K562 (cell line): ENCODE measurements around the gene CERCAM. TPM values are rescaled to one million over a fixed set of nuclear protein-coding genes. Genes with fewer than 3 reads are reported as not detected.

Experiments used
- ATAC-seq: fragments of 200-7000 bp; cut with Tn5 transposase; 3 replicates; pipeline ENCODE4 v1.9.1; 2020; ENCODE audit warnings: moderate library complexity
- BruUV-seq: library from RNA; stranded (reverse); fragments of 400-500 nt; replicated peaks from 2 replicates; lab custom pipeline; 2021; lab: Mats Ljungman, UMichigan
- CTCF ChIA-PET: fragments of 300-600 bp; formaldehyde crosslinking; extraction: SDS; loops from one replicate; lab custom pipeline; 2021; ENCODE audit warnings: low intra/inter-chr PET ratio; lab: Yijun Ruan, JAX
- POLR2A ChIA-PET: fragments of 300-600, 350-650 bp; sonication (Branson Sonifier 250); formaldehyde crosslinking; extraction: SDS; loops from one replicate; lab custom pipeline; 2021; ENCODE audit warnings: antibody characterized with exemption, inconsistent platforms; lab: Yijun Ruan, JAX
- DNase-seq, 4 experiments: peaks; one replicate each; pipeline versions ENCODE4 v3.0.0 to v3.0.0-alpha.2; 2011 to 2018; ENCODE audit warnings: low spot score in 3 of 4, mixed read lengths in 3 of 4; ENCODE audit errors: extremely low read depth in 1 of 4
- FAIRE-seq: peaks from 2 replicates; lab custom pipeline; 2011; peaks lifted over from hg19 to GRCh38; lab: Jason Lieb, UNC
- H2AFZ ChIP-seq: 2 replicates; pipeline ENCODE4 v1.6.0; 2011; ENCODE audit warnings: low read depth, low read length, control low read depth, inconsistent platforms
- H3K27ac ChIP-seq: fragments of 200-600 bp; 3 replicates; pipeline ENCODE4 v1.8.0; 2011; ENCODE audit warnings: low read depth, mild to moderate bottlenecking, control low read depth, inconsistent platforms, low read length, moderate library complexity, mixed read lengths; ENCODE audit errors: extremely low read depth
- H3K27me3 ChIP-seq, 2 experiments: fragments of 300-600 bp in 1 of 2; 2 replicates in 1 of 2; 3 replicates in 1 of 2; pipeline versions ENCODE4 v1.6.0 to v1.8.0; 2011; ENCODE audit warnings: inconsistent platforms in 2 of 2, low read length in 2 of 2, mild to moderate bottlenecking in 1 of 2, mixed read lengths in 1 of 2, moderate library complexity in 1 of 2; ENCODE audit not compliant: control insufficient read depth in 2 of 2, insufficient read depth in 2 of 2
- H3K36me3 ChIP-seq: fragments of 300-600 bp; 3 replicates; pipeline ENCODE4 v1.8.0; 2011; ENCODE audit warnings: mild to moderate bottlenecking, low read length, inconsistent platforms; ENCODE audit not compliant: control insufficient read depth, insufficient read depth
- H3K4me1 ChIP-seq, 2 experiments: fragments of 200-600 bp in 1 of 2; replicated peaks in 1 of 2; 2 replicates in 1 of 2; 3 replicates in 1 of 2; pipeline versions ENCODE4 v1.5.1 to v1.8.0; 2011; ENCODE audit warnings: inconsistent platforms in 2 of 2, low read length in 2 of 2, mild to moderate bottlenecking in 1 of 2, mixed read lengths in 1 of 2, moderate library complexity in 1 of 2; ENCODE audit not compliant: control insufficient read depth in 2 of 2, insufficient read depth in 2 of 2
- H3K4me2 ChIP-seq: 2 replicates; pipeline ENCODE4 v1.6.1; 2011; ENCODE audit warnings: low read length, control low read depth, inconsistent platforms, mixed read lengths; ENCODE audit not compliant: insufficient read depth
- H3K4me3 ChIP-seq: fragments of 200-600 bp; sonication (generic), shearing (Covaris generic); 2 replicates; pipeline ENCODE4 v1.5.1; 2016; ENCODE audit warnings: control low read depth, inconsistent platforms
- H3K79me2 ChIP-seq: fragments of 200-600 bp; 3 replicates; pipeline ENCODE4 v1.8.0; 2011; ENCODE audit warnings: low read length, inconsistent platforms; ENCODE audit not compliant: control insufficient read depth, insufficient read depth
- H3K9ac ChIP-seq, 2 experiments: 2 replicates each; pipeline versions ENCODE4 v1.6.0 to v1.6.1; 2011; ENCODE audit warnings: low read depth in 2 of 2, low read length in 2 of 2, control low read depth in 1 of 2, inconsistent platforms in 1 of 2, mild to moderate bottlenecking in 1 of 2, mixed read lengths in 1 of 2; ENCODE audit not compliant: insufficient read depth in 1 of 2
- H3K9me1 ChIP-seq: one replicate; pipeline ENCODE4 v1.6.0; 2011; ENCODE audit warnings: inconsistent platforms, mild to moderate bottlenecking, low read length, moderate library complexity; ENCODE audit not compliant: control insufficient read depth, insufficient read depth
- H3K9me3 ChIP-seq: replicated peaks from 2 replicates; pipeline ENCODE4 v1.5.1; 2011; ENCODE audit warnings: low read depth, low read length, inconsistent platforms; ENCODE audit not compliant: control insufficient read depth, insufficient read depth
- H4K20me1 ChIP-seq: replicated peaks from 2 replicates; pipeline ENCODE4 v1.6.1; 2011; ENCODE audit warnings: low read length, inconsistent platforms, mixed read lengths; ENCODE audit not compliant: control insufficient read depth, insufficient read depth
- BHLHE40 ChIP-seq: IDR thresholded peaks from 2 replicates; pipeline ENCODE4 v1.6.1; 2011; ENCODE audit warnings: low read length, improper control_type of control experiment
- NFIC ChIP-seq: fragments of 450-650 bp; IDR thresholded peaks from 2 replicates; pipeline ENCODE4 v1.6.1; 2017; ENCODE audit warnings: mild to moderate bottlenecking, inconsistent platforms
- NR2C2 ChIP-seq, 2 experiments: fragments of 200-800 bp in 1 of 2; sonication (Bioruptor generic) in 1 of 2; sonication (generic) in 1 of 2; formaldehyde crosslinking in 1 of 2; IDR thresholded peaks; 2 replicates each; pipeline versions ENCODE4 v1.6.1 to v1.8.0; 2016 to 2022; ENCODE audit warnings: mild to moderate bottlenecking in 1 of 2, missing compliant biosample characterization in 1 of 2, missing genetic modification characterization in 1 of 2, missing genetic modification reagents in 1 of 2
- RBM34 ChIP-seq: fragments of 200-400 bp; formaldehyde crosslinking; IDR thresholded peaks from 2 replicates; pipeline ENCODE4 v1.6.1; 2018; ENCODE audit warnings: low read length, borderline replicate concordance; ENCODE audit not compliant: insufficient read depth
- TOE1 ChIP-seq, 2 experiments: fragments of 450-650 bp in 1 of 2; sonication (generic) in 1 of 2; formaldehyde crosslinking in 1 of 2; IDR thresholded peaks; 2 replicates each; pipeline versions ENCODE4 v1.7.1 to v1.8.0; 2016 to 2022; ENCODE audit warnings: borderline replicate concordance in 2 of 2, mild to moderate bottlenecking in 2 of 2, antibody characterized with exemption in 1 of 2, inconsistent platforms in 1 of 2, low read depth in 1 of 2, missing genetic modification reagents in 1 of 2, moderate library complexity in 1 of 2
- TSHZ1 ChIP-seq: fragments of 250-450 bp; sonication (Bioruptor Pico); IDR thresholded peaks from 2 replicates; pipeline ENCODE4 v1.4.0; 2020; ENCODE audit warnings: mild to moderate bottlenecking, moderate library complexity
- ZFP91 ChIP-seq: sonication (generic); formaldehyde crosslinking; IDR thresholded peaks from 2 replicates; pipeline ENCODE4 v1.8.0; 2022; ENCODE audit warnings: mild to moderate bottlenecking, missing genetic modification reagents
- WGBS: fragments of 100-300 bp; shearing (Covaris generic); methylation state at CpG from one replicate; pipeline ENCODE4 v1.1.6; 2016; ENCODE audit warnings: low coverage, mixed read lengths; ENCODE audit not compliant: insufficient coverage; ENCODE audit errors: missing lambda C conversion rate; 5-methylcytosine and 5-hydroxymethylcytosine counted together
- in situ Hi-C: fragments of 300-500 bp; cut with MboI; formaldehyde crosslinking; loops from 4 replicates; pipeline ENCODE4 v1.15.0; 2018; ENCODE audit warnings: inconsistent platforms, mixed read lengths
- intact Hi-C: fragments of 100-400 bp; cut with micrococcal nuclease; formaldehyde crosslinking; loops from 2 replicates; pipeline ENCODE4 v1.14.2; 2022
- polyA plus RNA-seq, 8 experiments: library from polyadenylated mRNA; depleted of rRNA in 4 of 8; stranded (reverse) in 5 of 8; unstranded in 3 of 8; fragments of >200 nt; fragmentation: Nextera tagmentation in 2 of 8; fragmentation: Illumina TruSeq in 1 of 8; extraction: Ambion mirVana in 2 of 8; extraction: Trizol in 1 of 8; gene quantifications; 2 replicates each; pipeline versions ENCODE4 v1.2.1 to v1.2.3, GENCODE V29; 2011 to 2014; ENCODE audit warnings: inconsistent platforms in 1 of 8, missing spikeins in 1 of 8
- total RNA-seq, 7 experiments: library from RNA; depleted of rRNA in 6 of 7; stranded (reverse); fragments of >200 nt in 6 of 7; fragmentation: Illumina TruSeq in 2 of 7; extraction: Trizol in 2 of 7; gene quantifications; 2 replicates each; pipeline versions ENCODE4 v1.2.1 to v1.2.3, GENCODE V29; 2011 to 2021; ENCODE audit warnings: low replicate concordance in 1 of 7

The CERCAM gene
- total and polyA plus RNA-seq, 9 of the 15 experiments (the other 6 are each of a cell fraction or from before 2014, with no cell fraction given): 0.75 to 24.0 (median 18.0) TPM

GRCh38 chr9:128419061-128419925, 1.4 kb upstream of the CERCAM start:
- 32% methylated on average over 23 of the region's 28 CpGs for WGBS
- POLR2A ChIA-PET: interaction anchor here (0.6 to 2.0 kb wide), 5 partner anchors 9 to 524 kb away, joined by 3 to 12 read pairs (median 3); no protein-coding TSS in a partner anchor
- no TSS peak for BruUV-seq
- Histone ChIP-seq H3K36me3 (0 out of 3 replicates have a peak, but pooled peaks cover 6% of the 10 kb centered on the region), H2AFZ (peak overlapping the region; percentile 99), H3K4me3 (peak overlapping the region; percentile 94; the same call in 1 of the 2 replicates), H3K4me2 (peak overlapping the region; percentile 81; the same call in 1 of the 2 replicates), H3K27me3 (no peaks in the 10 kb centered on the region), H4K20me1 (no peaks in the 10 kb centered on the region), H3K27ac (no peak overlapping the region), H3K9ac (peak overlapping the region; percentile 59 to 98), H3K9me3 (no peaks in the 10 kb centered on the region), H3K79me2 (peaks cover 8% of the 10 kb centered on the region; the same call in 1 of the 3 replicates), H3K4me1 (peaks cover 23 to 56% of the 10 kb centered on the region in 2 experiments; a peak in 4 of 5 replicates), H3K9me1 (no peaks in the 10 kb centered on the region)
- intact Hi-C loops: loop anchor here (10.0 kb wide), 1 partner anchor 196 kb away; no protein-coding TSS in a partner anchor
- no peak for ATAC-seq
- in situ Hi-C loops: no loop called here
- DNase-seq: peak in 1 of 4 experiments; percentile 44
- FAIRE-seq: no peak
- CTCF ChIA-PET: no interaction called here
- TF ChIP-seq NR2C2 (CRISPR knock-in tag; IDR thresholded peaks at IDR 0.05) (peak; percentile 22; the same call in 1 of the 2 replicates), NR2C2 (tag; IDR thresholded peaks at IDR 0.05) (no peak), TOE1 (IDR thresholded peaks at IDR 0.05; ENCODE audit: borderline replicate concordance) (no peak), TOE1 (CRISPR knock-in tag; IDR thresholded peaks at IDR 0.05; ENCODE audit: borderline replicate concordance, low read depth) (0 out of 2 replicates have a peak, but pooled peaks have one; percentile 32), RBM34 (no peak), BHLHE40 (peak; percentile 59), TSHZ1 (CRISPR knock-in tag) (no peak), NFIC (peak; percentile 82), ZFP91 (0 out of 2 replicates have a peak, but pooled peaks have one; percentile 56)
